NCI-H2107 treated with DMSO at 0.1 percent for 48 hours (cell line): Measurements from ENCODE around the gene IQGAP2.
"Not testable (repeated sequence)": the region's sequence is repeated elsewhere in the genome, so short reads cannot be mapped to it uniquely, and the experiment has no call there.

ENCODE experiments used
- DNase-seq: peaks from one replicate; lab custom pipeline; 2025; ENCODE audit not compliant: unreplicated experiment; lab: John Stamatoyannopoulos, UW

The IQGAP2 gene

DNA sequence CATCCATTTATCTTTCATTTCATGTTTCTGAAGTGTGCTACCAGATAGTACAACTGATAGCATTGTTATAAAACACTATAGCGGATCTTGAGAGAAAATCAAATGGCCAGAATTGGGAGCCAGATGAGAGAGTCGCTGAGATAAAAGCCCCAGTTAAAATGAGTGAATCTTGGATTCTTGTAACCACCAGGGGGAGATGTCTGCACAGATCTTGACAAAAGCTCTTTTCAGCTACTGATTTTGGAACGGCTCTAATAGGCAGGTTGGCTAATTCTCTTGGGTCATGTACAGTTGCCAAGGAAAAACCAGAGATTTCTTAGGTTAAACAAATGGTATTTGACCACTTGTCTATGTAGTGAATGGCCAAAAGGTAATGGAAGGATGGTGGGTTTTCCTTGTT is 198.4 kb downstream of the IQGAP2 start:
- no peak for DNase-seq

DNA sequence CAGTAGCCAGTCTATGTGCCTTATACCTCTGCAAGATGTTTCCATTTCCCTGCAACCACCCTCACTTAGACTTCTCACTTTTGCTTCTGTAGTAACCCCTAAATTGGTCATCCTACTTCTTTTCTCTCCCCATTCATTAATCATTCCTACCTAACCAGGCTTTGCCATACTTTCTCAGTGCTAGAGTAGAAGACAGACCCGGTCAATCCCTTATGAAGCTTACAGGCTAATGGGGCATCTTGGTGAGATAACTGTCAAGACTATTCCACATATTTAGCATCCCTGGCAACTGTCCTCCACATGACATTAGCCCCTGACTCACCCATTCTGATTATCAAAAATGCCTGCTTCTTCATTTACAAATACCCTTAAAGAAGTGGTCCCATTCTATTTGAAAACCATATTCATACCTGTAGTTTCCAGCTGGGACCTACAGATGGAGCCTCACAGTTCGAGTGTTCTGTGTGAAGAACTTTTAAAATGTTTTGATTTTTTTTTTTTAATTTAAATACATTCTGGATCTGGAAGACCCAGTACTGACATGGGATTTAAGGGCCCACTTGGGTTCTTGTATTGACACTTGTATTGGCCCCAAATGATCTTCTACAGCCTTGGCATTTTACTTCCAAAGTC is 199.1 kb downstream of the IQGAP2 start:
- DNase-seq, result no peak

DNA sequence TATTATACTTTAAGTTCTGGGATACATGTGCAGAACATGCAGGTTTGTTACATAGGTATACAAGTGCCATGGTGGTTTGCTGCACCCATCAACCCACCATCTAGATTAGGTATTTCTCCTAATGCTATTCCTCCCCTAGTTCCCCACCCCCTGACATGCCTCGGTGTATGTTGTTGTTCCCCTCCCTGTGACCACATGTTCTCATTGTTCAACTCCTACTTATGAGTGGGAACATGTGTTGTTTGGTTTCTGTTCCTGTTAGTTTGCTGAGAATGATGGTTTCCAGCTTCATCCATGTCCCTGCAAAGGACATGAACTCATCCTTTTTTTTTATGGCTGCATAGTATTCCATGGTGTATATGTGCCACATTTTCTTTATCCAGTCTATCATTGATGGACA is 200.9 kb downstream of the IQGAP2 start:
- DNase-seq, result not testable (repeated sequence)

GRCh38 chr5:76604838-76605237 is 201.8 kb downstream of the IQGAP2 start:
- no peak for DNase-seq

- DNase-seq, result no peak
Measured at GRCh38 chr5:76606701-76607100, 203.6 kb downstream of the IQGAP2 start.

GRCh38 chr5:76607353-76607871 is 204.3 kb downstream of the IQGAP2 start:
- no peak for DNase-seq

GRCh38 chr5:76608833-76609232 is 205.7 kb downstream of the IQGAP2 start:
- DNase-seq, result no peak

- DNase-seq, result no peak
Measured at GRCh38 chr5:76610196-76610595, 207.1 kb downstream of the IQGAP2 start.

GRCh38 chr5:76612942-76613341 is 209.9 kb downstream of the IQGAP2 start:
- DNase-seq, result no peak

DNA sequence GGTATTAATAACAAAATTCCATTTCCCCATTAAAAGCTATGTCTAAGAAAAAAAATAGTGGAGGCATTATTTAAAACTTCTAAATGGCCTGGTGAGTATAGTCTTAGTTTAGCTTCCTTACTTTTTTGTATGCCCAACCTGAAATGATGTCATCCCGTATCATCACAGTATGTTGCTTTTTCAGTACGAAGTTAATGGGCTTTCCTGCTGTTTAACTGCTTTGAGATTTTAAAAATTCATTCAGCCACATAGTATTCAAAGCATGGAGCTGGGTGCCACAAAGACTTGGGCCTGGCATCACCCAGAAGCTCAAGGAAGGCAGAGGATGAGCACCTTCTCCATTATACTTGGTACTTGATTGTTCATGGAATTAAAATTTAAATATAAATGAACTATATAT is 212.7 kb downstream of the IQGAP2 start:
- DNase-seq, result no peak

GRCh38 chr5:76616206-76616605 is 213.1 kb downstream of the IQGAP2 start:
- no peak for DNase-seq

GRCh38 chr5:76617229-76617628 is 214.1 kb downstream of the IQGAP2 start:
- no peak for DNase-seq

- DNase-seq, result no peak
Measured at GRCh38 chr5:76617675-76618074, 214.6 kb downstream of the IQGAP2 start.

DNA sequence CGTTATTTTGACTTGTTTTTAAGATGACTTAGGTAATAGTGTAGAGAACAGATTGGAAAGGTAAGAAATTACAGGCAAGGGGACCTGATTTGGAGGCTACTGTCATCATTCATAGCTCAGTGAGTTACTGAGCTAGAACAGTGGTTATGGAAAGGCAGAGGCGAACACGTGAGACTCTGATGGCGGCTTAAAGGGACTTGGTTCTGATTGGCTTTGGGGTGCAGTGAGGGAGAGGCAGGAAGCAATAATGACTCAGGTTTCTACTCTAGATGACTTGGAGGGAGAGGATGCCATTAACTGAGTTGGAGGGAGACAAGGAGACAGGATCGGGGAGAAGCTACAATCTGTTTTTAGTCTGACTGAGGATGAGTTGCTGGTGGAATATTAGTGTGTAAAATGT is 217.1 kb downstream of the IQGAP2 start:
- no peak for DNase-seq

GRCh38 chr5:76622076-76622475 is 219.0 kb downstream of the IQGAP2 start:
- no peak for DNase-seq

DNA sequence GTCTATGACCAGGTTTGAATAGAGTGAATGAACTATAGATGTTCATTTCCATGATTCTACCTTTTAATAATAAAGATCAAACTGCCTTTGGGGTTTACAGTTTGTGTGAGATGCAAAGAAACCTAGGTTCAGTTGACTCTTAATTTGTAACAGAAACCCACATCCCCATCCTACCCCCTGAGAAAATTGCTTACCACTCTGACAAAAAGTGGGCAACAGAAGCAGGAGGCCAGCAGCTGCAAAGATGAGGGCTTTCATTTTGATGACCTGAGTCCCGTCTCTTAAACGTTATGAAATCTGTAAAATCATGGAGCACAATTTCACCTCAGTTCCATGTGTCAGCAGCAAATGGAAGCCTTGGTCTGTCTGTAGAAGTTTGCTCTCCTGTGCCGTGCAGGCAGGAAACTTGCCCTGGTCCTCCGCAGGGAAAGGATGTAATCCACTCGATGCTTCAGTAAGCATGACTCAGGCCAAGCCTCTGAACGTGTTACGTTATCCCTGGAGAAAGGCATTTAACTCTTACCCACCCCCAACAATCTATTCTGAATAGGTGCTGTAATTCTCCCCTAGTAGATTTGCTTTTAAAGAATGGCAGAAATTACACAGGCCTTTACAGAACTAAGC is 220.0 kb downstream of the IQGAP2 start, which contains the start of gene F2RL2:
F2RL2 (minus strand) TSS at position 431 of the 624 bp plus-strand sequence; CDS start at position 258, 173 bp downstream.
- DNase-seq, result no peak

GRCh38 chr5:76625087-76625815 is 222.2 kb downstream of the IQGAP2 start:
- DNase-seq, result no peak

GRCh38 chr5:76626738-76627137 is 223.7 kb downstream of the IQGAP2 start:
- DNase-seq, result no peak

DNA sequence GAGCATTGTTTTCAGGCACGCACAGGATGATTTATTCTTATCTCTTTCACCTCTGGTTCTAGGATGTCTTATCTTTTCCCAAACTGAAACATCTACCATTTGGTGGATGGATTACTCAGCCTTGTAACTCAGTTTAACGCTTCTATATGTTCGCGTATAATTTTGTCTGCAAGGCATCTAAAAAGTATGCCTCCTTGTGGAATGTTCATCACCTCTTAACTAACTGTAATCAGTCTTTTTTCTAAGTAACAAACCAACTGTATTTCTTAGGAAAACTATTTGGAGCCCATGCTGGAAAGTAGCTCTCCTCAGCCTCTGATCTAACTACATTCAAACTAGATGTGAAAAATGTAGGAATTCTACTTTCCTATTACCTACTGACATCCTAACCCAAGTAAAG is 231.6 kb downstream of the IQGAP2 start:
- no peak for DNase-seq

DNA sequence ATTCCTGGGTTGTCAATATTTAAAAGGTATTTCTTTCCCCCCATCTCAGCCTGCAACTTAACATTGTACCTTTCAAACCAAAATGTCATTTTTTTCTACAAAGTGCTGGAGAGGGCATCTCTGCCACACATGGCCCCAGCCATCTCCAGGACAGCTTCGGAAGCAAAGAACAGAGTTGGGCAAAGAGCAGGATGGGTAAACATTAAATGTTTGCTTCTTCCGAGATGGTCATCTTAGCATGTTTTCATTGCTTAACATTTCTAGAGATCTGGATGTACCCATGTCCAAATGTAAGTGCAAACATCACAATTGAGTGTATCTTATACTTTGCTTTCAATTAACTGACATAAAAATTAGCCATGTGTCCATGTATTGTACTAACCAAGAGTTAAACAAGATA is 234.4 kb downstream of the IQGAP2 start:
- no peak for DNase-seq

DNA sequence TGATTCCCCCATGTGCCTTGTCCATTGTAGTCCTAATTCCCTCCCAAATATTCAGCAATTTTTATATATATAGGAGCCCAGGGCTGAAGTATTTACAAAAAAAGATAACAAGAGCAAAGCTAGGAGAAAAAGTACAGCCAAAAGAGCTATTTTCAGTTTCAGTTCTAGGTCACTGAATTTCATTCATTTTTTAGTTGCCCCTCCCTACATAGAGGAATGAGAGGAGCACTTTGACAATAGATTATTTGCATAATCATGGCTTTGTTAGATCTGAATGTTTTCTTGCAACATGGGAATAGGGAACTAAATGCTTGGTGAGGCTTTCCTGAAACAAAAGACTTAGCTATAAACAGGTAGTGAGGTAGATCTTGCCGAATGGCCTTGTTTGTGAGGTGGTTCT is 235.4 kb downstream of the IQGAP2 start:
- DNase-seq, result no peak

DNA sequence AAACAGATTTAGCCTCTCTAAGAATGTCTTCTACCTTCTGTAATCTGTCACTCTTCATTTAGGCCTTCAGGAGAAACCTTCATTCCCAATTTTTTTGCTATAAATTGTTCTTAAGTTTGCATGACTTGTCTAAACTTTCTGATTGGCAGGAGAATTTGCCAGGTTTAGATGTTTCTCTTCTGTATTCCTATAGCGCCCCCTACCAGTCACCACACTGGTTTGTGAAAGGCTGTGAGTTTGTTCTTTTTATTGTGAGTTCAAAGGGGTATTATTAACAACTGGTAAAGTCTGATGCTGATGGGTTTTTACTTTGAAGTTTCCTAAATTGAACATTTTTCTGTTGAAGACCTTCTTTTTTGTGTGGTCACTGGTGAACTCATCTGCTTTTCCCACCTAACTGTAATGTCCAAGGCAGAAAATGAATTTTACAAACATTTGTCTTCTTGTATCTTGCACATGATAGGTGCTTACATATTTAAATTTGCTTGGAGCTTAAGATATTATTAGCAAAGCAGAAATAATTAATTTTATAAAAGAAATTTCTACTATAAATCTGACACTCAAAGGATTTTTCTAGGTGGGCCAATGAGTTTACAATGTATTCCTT is 238.5 kb downstream of the IQGAP2 start:
- no peak for DNase-seq
